GM10248 (cell line): ENCODE results near the gene TPD52L2.

ENCODE experiments used
- CTCF ChIA-PET: fragments of 300-600 bp; sonication (Branson Sonifier 250); formaldehyde crosslinking; extraction: SDS; loops from one replicate; lab custom pipeline; 2021; ENCODE audit warnings: antibody characterized with exemption; lab: Yijun Ruan, JAX
- POLR2A ChIA-PET: fragments of 350-650 bp; sonication (Branson Sonifier 250); formaldehyde crosslinking; extraction: SDS; loops from one replicate; lab custom pipeline; 2020; ENCODE audit warnings: antibody characterized with exemption; lab: Yijun Ruan, JAX
- DNase-seq: peaks from one replicate; pipeline ENCODE4 v3.0.0; 2012; ENCODE audit errors: extremely low spot score
- TF ChIP-seq, protein P1 (sequence below): IDR thresholded peaks from 2 replicates; pipeline ENCODE4 v1.5.1; 2012; ENCODE audit warnings: mild to moderate bottlenecking, low read depth; ENCODE audit errors: extremely low read depth, missing control alignments, control extremely low read depth

The TPD52L2 gene

DNA sequence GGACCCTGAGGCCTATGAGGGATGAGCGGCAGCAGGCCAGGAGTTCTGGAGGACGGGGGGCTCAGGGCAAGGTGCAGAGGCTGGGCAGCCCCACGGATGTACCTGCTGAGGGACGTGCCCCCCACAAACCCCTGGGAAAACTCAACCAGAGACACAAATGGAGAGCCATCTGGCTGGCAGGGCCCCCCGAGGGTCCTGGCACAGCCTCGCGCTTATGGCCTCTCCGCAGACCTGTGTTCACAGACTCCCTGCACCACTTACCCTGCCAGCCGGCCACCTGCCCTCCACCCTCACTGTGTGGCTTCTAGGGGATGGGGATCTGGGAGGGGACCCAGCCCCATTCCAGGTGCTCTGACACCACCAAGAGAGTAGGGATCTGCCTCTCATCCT lies 30.6 kb upstream of the TPD52L2 start:
- no peak for DNase-seq
- ChIA-PET CTCF (interaction anchor here (1.4 kb wide), 1 partner anchor 28 kb away, joined by 3 read pairs; no protein-coding TSS in a partner anchor), POLR2A (no interaction called here)
- TF ChIP-seq, protein P1, sequence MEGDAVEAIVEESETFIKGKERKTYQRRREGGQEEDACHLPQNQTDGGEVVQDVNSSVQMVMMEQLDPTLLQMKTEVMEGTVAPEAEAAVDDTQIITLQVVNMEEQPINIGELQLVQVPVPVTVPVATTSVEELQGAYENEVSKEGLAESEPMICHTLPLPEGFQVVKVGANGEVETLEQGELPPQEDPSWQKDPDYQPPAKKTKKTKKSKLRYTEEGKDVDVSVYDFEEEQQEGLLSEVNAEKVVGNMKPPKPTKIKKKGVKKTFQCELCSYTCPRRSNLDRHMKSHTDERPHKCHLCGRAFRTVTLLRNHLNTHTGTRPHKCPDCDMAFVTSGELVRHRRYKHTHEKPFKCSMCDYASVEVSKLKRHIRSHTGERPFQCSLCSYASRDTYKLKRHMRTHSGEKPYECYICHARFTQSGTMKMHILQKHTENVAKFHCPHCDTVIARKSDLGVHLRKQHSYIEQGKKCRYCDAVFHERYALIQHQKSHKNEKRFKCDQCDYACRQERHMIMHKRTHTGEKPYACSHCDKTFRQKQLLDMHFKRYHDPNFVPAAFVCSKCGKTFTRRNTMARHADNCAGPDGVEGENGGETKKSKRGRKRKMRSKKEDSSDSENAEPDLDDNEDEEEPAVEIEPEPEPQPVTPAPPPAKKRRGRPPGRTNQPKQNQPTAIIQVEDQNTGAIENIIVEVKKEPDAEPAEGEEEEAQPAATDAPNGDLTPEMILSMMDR, result no peak

GRCh38 chr20:63835021-63835858 lies 29.8 kb upstream of the TPD52L2 start:
- ChIA-PET CTCF (no interaction called here), POLR2A (no interaction called here)
- DNase-seq, result peak; percentile 66
- TF ChIP-seq, protein P1, result no peak

DNA sequence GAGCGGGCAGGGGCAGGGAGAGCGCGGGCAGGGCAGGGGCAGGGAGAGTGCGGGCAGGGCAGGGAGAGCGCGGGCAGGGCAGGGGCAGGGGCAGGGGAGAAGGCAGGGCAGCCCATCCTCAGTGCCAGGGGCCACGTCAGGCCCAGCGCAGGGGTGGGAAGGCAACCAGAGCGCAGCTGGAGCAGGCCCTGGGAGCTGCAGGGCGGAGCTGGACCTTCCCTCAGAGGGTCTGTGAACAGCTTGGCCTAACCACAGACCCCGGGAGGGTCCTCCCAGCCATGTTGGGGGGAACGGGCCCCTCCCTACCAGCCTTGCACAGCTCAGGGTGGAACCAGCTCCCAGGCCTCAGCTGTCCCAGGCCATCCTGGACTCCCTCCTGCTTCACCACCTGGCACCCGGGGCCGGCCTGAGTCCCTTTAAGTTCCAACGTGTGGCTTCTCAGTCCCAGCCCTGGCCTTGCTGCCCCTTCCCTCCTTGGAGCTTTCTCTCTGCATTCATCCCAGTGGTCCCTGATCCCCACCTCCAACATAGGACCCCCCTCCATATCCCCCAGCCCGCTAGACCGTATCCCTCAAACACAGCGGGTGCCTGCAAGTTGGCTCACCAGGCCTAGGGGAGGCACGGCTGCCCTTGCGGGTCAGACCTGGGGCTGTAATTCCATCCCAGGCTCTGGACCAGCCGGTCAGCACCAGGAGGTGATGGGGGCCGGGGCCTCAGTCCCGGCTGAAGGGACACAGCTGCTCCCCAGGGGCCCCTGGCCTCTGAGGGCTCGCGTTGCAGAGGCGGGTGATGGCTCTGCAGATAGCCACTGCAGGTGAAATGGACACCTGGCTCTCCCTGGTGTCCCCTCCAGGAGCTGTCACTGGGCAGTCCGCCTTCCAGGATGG lies 28.4 kb upstream of the TPD52L2 start:
- CTCF ChIA-PET, result no interaction called here
- DNase-seq, result no peak
- POLR2A ChIA-PET, result no interaction called here
- TF ChIP-seq, protein P1, result no peak

DNA sequence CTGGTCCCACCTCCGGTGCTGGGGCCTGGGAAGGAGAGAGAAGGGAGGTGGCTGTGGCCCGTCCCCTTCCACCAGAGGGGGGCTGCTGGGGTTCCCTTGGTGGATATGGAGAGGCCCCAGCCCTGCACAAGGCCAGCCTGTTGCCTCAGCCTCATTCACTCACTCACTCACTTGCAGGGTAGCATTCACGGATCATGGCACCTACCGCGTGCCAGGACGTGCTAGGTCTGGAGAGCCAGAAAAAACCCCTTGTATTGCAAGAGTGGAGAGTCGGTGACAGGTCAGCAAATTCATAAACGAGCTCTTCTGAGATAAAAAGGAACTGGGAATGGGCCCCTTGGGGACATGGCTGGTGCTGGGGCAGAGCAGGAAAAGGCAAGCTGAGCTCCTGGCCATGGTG lies 27.6 kb upstream of the TPD52L2 start:
- no peak for DNase-seq
- CTCF ChIA-PET, result interaction anchor here (0.6 kb wide), 1 partner anchor 53 kb away, joined by 3 read pairs; no protein-coding TSS in a partner anchor
- POLR2A ChIA-PET, result no interaction called here
- TF ChIP-seq, protein P1, result no peak

DNA sequence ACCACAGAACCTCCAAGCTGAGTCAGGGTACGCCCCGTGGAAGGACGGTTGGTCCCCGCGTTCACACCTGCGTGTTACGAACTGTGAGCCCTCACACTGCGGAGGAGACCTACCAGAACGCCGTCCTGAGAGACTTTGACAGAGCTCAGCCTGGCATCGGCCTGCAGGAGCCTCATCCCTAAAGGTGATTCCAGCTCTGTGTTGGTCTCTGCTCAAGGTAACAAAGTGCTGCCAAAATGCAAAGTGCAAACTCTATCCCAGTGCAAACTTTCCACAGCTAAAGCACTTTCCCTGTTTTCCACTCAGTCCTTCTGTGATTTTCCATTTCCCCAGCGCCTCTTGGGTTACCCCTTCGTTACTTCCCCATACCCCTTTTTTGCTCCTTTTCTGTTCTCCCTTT lies 25.4 kb upstream of the TPD52L2 start:
- TF ChIP-seq, protein P1, result no peak
- DNase-seq, result no peak
- CTCF ChIA-PET, result interaction anchor here (0.7 kb wide), 1 partner anchor 178 kb away, joined by 3 read pairs; no protein-coding TSS in a partner anchor
- POLR2A ChIA-PET, result no interaction called here

GRCh38 chr20:63840405-63840828 lies 24.7 kb upstream of the TPD52L2 start:
- ChIA-PET POLR2A (no interaction called here), CTCF (interaction anchor here (0.7 kb wide), 1 partner anchor 179 kb away, joined by 3 read pairs; no protein-coding TSS in a partner anchor)
- TF ChIP-seq, protein P1, result no peak
- no peak for DNase-seq
